HG03469 (cell line): ENCODE data around the gene CHST10.

Experiments
- ATAC-seq: cut with Tn5 transposase; IDR thresholded peaks from one replicate; pipeline ENCODE4 v1.9.1; 2021; ENCODE audit warnings: mild to moderate bottlenecking, moderate library complexity, moderate number of reproducible peaks; ENCODE audit not compliant: unreplicated experiment

CHST10 gene

DNA sequence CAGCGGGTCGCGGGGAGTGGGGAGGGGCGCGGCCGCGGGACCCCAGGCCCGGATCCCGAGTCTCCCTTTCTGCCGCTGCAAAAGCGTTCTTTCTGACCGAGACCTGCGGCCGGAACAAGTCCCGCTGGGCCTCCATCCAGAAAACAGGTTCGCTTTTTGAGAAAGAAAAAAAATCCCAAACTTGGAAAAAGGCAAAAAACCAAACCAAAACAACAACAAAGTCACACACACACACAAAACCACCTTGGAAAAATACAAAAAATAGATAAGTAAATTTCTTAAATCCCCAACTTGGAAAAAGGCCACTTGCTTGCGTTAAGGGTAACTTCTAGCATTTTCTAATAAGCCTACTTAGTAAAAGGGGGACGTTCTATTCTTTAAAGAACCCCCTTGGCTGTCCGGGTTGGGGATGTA is 250 bp upstream of the CHST10 start:
- no peak for ATAC-seq

DNA sequence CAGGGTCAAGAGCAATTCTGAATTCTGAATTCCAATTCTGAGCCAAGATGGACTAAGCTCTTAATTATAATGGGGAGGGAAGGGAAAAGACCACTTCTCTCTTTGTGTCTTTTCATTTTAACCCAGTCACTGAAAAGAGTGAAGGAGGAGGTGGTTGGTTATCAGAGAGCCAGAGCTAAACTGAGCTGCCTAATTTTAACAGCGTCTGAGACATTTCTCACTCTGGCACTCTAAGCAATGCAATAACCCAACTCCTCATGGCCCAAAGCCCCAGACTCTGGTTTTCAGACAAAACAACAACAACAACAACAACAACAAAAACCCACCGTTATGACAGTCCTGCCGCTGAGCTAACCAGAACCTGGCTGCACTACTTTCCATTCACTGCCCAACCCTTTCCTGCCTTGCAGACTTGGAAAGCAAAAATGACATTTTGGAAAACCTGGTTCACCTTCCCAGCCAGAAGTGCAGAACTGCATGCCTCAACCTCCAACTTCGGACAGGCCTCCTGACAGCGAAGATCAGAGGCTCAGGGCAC is 1.0 kb downstream of the CHST10 start:
- no peak for ATAC-seq

DNA sequence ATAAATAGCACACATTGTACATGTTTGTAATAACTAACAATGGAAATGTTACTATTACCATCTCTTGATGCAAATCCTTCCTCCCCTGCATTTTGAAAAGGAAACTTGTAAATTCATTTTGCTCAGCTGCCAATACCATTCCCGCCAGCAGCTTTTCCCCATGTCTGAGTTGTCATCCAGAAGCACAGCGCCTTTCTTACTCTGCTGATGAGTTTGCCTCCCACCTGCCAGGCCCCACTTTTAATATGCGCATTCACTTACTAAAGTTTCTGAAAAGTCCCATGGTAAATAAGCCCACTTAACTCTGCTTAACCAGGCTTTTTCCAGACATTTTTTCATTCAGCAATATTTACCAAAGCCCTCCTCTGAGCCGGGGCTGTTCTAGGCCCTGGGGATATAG is 3.9 kb downstream of the CHST10 start:
- ATAC-seq, result no peak

DNA sequence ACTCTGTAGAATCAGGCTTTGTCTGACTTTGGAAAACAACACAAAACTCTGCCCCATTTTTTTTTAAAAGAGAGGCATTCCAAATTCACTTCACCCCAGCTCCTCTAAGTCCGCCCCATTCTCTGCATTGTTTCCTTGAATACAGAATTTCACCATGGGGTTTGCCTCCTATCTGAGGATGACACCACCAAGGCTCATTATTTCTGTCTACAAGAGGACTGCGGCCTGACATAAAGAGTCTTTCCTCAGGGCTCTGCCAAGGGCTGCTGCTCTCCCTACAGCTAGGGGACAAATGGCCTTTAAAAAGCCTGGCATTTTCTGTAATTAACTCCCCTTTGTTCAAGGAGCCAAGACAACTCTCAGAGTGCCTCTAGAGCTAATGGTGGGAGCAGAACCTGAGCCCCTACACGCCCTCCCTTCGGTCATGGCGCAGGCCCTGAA is 4.6 kb downstream of the CHST10 start:
- ATAC-seq, result no peak

DNA sequence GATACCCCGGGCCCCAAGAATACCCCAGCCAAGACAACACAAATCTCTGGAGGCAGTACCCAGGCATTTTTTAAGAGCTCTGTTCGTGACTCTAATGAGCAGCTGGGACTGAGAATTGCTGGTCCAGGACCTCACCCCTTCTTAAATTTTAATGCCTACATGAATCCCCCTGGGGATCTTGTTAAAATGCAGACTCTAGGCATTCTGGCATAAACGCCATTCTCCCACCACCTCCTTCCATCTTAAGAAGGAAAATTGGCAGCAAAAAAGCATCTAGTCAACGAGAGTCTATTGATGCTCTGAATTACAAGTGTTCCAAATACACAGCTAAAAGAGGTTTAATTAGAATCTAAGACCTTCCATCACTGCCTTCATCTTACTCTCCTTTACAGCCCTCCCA is 5.0 kb downstream of the CHST10 start:
- ATAC-seq, result no peak

DNA sequence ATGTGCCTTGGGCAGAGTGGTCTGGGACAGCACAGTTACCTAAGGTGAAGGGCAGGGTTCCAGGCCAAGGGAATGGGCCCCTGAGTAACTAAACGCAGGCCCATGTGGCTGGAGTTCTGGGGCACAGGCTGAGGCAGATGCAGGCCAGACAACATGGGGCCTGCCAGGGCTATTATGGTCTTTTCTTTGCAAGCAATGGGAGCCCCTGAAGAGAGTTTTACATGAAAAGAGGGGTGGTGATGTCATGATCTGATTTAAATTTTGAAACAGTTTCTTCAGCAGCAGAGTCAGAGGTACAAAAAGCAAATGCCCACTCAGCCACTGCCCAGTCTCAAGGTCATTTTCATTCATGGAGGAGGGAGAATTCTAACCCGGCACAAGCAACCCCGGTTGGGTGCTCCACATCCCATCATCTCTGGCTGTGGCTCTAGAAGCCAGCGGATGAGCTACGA is 5.6 kb downstream of the CHST10 start:
- no peak for ATAC-seq

DNA sequence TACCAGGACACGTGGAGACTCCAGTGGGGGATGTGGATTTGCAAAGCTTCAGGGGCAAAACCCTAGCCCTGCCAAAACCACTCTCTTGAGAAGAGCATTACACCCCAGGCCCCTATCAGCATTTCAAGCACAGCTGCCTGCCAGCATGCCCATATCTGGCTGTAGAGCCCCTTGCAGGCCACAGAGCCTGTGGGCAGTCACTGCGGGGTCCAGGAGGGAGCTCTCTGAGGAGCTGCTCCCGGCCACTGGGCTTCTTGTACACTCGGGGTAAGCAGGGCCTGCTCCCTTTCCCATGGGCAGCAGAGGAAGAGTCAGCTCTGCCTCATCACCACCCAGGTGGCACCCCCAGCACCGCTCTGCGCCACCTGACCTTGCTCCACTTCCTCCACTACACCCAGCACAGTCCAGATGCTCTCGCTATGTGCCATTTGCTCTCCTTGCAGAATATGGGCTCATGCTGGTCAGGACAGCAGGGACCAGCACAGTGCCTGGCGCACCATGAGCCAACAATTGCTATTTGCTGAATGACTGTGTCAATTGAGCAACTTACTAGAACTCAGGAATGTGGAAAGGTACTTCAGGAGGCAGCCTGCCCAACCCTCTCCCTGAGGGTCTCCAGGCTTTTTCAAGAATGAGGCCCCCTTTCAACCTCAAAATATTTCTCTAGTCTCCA is 7.4 kb downstream of the CHST10 start:
- ATAC-seq, result no peak

DNA sequence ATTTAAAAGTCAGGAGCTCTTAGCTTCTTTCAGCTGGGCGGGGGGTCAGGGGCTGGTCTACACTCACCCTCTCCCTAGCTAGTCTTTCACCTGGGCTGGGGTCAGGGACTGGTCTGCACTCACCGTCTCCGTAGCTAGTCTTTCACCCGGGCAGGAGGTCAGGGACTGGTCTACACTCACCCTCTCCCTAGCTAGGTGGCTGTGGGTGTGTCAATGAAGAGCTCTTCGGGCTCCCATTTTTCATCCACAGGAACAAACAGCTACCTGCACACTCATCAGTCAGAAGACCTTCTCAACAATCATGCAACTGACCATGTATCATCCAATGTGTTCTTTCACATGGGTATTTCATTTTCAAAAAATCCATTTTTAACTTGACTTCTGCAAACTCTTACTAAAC is 8.0 kb downstream of the CHST10 start:
- no peak for ATAC-seq

DNA sequence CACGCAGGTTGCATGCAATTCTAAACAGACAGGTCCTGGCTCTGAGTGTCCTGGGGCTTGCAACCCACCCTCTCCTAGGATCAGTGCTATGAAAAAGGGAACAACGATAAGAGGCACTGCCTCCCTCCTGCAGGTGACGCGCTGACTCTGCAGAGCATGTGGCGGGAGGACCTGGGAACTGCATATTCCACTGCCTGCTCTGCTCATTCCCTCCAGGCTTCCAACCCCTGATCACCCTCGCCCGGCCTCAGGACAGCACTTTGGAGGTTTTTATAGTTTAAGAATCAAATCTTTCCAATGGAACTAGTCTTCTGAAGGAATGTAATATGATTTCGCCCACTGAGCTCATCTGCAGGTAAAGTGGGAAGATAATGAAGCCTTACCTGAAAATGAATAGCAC is 8.5 kb downstream of the CHST10 start:
- ATAC-seq, result no peak

DNA sequence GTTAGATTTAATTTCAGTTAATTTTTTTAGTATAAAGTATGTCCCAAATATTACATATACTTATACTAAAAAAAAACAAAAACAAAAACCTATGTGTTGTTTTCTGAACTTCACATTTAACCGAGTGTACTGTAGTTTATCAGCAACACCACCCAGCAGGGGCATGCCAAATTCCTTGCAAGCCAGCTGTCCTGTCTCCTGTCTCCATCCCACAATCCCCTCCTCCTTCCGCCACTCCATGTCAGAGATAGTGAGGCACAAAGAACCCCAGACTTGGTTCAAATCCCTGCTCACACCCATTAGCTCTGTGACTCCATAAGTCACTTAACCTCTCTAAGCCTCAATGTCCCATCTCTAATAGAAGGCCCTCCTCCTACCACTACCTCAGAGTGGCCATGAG is 9.4 kb downstream of the CHST10 start:
- ATAC-seq, result no peak

DNA sequence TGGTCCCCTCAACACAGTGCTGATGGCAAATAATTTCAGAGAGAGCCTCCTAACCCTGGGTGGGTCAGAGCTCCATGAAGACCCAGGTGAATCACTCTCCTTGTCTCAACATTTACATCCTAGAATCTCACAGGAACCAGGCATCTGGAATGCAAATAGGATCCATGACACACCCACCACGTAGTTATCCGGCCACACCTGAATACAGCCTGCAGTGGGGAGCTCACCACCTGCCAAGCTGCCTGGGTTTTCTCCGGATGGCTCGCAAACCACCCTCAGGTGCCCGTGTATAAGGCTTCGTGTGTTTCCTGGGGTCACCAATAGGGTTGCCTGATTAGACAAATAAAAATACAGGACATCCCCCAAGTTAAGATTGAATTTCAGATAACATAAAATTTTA is 9.9 kb downstream of the CHST10 start:
- no peak for ATAC-seq

DNA sequence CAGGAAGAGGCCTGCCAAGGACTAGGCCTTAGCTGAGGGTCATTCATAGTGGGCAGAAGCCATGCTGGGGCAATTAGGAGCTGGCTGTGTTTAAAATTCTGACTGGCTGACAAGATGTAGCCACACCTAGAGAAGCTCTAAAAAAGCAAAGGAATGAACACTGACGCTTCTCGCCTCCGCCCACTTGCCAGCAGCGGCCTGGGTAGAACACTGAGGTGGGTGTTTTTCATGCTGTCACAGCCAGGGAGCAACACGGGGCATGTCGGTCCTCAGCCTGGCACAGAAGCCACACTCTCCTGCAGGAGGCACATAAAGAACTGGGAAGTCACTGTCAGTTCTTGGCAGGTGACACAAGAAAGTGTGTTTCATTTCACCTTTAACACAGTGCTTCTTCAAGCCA is 10.4 kb downstream of the CHST10 start:
- ATAC-seq, result no peak

DNA sequence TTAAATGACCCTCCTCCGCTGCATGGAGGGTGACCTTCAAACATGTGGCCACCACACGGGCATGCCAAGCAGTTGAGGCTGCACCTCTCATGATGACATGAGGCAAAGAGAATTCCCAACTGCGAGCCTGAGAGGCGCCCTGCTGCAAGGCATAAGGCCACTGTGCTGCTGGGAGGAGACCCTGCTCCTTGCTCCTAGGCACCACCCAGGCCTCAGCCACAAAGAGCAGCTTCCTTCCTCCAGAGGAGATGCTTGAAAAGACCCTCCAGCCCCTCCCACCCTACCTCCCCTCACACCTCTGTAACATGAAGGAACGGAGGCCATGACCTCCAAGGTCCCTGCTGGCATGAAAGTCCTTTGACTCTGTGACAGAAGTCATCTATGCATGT is 11.4 kb downstream of the CHST10 start:
- no peak for ATAC-seq

DNA sequence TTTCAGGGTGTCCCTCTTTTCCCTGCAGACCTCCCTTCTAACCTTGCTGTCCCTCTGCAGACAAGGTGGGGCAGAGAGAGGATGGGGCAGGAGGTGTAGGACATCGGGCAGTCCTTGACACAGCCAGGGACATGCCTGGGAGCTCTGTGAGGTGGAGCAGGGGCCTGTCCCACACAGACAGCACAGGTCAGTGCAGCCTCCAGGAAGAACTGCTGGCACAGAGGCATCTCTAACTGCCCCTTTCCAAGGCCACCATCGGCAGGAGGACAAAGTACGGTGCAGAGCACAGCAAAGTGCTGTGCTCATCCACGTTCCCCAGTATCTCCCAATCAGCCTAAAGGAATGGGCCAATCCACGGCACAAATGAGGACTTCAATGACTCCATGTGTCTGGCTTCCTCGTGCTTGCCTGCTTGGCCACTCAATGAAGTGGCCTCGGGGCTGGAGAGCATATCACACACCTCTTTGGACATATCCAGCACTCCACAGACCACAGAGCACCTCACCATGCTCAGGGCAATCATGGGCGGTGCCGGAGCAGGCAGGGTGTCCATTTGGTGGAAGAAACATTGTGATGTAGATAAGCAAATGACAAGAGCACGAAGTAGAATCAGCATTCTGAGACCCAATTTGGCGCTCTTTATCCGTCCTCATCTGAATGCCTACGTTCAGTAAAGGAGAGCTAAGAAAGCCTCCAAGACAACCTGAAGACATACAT is 11.9 kb downstream of the CHST10 start:
- ATAC-seq, result no peak

DNA sequence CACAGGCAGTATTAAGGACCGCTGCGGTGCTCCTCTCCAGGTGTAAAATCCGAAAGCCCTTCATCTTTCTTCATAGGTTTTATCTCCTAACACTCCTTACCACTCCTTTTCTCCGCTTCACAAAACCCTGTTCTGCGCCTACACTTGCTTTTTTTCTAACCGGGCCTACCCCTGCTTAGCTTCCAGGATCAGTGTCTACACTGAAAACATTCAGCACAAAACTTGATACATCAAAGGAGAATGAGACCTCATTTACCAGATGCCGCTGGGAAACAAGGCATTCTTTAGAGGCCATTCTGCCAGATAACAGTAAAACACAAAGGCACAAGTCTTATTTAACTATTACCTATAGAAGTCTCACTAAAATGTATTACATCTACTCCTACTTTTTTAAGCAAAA is 13.1 kb downstream of the CHST10 start:
- no peak for ATAC-seq

DNA sequence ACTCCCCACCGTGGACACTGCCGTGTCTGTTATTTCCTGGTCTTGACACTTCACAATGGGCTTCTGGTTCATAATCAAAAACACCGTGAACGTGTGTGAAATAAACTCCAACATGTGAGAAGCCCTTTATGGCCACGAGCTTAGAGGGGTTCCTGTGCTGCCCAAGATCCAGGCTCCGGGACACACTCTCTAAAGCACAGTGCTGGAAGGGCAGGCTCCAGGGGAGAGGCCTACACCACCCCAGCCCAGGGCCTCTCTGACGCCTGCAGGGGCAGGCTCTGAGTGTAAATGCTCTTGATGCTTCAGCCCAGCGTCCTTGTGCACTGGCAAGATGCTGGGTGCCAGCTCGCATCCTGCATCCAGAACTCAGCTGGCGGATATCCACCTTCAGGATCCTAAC is 13.7 kb downstream of the CHST10 start:
- ATAC-seq, result no peak

DNA sequence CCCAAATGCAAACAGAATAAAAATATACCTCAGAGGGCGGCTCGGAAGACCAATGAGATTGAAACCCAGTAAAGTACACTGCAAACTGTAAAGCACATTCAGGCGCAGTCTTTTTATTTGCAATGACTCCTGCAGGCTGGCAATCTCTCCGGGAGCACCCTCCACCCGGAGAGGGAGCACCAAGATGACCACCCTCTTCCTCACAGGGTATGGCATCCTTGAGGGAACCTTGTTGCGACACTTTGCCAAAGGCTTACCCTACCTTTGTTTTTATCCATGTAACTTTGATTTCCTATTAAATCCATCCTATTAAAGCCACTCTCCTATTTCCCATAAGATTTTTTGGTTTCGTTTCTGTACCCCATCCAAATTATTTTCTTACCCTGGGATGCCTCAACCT is 16.2 kb downstream of the CHST10 start:
- ATAC-seq, result no peak

DNA sequence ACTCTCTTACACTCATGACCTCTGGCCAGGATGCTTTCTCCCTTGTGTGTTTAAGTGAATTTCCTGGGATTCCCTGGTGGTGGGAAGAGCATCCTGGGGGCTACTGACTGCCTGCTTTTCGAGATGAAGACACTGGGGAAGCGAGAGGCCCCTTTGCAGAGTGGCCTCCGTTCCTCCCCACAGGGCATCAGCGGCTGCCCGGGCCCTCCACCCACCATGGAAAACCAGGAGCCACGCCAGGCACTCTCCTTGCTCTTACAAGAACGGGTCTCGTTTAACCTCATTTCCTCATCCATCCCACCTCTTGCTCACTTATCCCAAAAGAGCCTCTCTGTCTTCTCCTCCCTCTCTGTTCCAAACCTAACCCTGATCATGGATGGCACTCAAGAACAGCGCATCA is 17.8 kb downstream of the CHST10 start:
- ATAC-seq, result no peak

DNA sequence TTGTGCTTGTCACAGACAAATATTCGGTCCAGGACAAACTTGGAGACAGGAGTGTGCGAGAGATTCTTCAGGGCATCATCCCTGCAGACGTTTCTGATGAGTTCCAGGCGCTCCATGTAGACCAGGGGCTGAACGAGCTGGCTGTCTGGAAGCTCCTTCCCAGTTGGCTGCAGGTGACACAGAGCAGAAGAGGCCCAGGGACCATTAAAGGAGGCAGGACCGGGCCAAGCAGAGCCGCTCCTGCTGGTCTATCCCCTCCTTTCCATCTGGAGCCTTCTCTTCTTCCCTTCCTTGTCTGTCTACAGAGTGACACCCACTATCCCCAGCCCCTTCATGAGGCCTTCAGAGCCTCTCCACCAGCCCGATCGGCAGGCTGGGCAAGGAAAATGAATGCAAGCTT is 19.5 kb downstream of the CHST10 start:
- ATAC-seq, result no peak

DNA sequence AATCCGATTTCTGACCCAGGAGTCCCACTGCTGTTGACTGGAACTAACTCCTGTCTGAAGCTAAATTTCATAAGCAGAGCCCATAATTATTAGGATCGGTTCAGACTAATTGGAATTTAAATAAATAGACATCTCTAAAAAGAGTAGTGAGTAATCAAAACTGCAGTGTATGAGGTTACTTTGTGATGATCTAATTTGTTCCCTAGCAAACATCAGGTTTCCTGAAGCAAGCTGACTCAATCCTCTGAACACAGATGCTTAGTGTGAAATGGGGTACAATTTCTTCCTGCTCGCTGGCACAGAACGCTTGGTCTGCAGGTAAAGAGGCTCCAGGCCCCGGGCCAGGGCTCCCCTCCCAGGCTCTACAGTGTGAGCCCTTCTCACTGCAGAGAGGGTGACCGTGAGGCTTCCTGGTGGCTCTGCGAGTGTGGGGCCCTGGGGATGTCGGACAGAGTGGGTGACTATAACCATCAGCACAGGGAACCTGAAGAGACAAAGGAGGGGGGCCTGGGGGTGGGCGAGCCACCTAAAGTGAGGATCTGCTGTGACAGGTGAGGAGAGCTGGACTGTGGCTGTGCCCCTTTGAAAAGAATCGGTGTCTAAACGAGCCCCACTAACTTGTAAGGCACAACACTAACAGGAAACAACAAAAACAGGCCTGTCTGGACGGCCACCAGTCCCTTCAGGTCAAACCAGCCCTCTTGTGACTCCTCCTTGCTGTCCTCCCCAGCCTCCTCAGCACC is 20.2 kb downstream of the CHST10 start:
- no peak for ATAC-seq

DNA sequence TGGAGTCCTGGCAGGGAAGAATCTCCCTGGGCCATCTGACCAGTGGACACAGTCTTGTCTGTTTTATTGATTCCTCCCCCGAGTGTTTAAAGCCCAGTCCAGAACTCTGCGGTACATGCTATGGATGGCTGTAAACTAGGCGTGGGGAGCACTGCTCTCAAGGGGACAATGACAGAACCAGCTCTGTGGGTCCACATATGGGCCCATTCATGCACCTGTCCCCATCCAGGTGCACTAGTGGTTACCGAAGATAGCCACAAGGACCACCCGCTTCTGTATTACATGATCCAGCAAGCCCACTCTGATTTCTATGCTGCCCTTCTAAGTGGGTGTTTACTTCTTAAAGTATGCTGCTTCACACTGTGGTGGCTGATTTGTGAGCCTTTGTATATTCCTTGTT is 21.0 kb downstream of the CHST10 start:
- ATAC-seq, result no peak
